HG03342 (cell line): ENCODE measurements around the gene GSTA4.

Source experiments
- ATAC-seq: cut with Tn5 transposase; IDR thresholded peaks from one replicate; pipeline ENCODE4 v1.9.1; 2021; ENCODE audit warnings: mild to moderate bottlenecking, moderate library complexity; ENCODE audit not compliant: unreplicated experiment

The GSTA4 gene, protein sequence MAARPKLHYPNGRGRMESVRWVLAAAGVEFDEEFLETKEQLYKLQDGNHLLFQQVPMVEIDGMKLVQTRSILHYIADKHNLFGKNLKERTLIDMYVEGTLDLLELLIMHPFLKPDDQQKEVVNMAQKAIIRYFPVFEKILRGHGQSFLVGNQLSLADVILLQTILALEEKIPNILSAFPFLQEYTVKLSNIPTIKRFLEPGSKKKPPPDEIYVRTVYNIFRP

DNA sequence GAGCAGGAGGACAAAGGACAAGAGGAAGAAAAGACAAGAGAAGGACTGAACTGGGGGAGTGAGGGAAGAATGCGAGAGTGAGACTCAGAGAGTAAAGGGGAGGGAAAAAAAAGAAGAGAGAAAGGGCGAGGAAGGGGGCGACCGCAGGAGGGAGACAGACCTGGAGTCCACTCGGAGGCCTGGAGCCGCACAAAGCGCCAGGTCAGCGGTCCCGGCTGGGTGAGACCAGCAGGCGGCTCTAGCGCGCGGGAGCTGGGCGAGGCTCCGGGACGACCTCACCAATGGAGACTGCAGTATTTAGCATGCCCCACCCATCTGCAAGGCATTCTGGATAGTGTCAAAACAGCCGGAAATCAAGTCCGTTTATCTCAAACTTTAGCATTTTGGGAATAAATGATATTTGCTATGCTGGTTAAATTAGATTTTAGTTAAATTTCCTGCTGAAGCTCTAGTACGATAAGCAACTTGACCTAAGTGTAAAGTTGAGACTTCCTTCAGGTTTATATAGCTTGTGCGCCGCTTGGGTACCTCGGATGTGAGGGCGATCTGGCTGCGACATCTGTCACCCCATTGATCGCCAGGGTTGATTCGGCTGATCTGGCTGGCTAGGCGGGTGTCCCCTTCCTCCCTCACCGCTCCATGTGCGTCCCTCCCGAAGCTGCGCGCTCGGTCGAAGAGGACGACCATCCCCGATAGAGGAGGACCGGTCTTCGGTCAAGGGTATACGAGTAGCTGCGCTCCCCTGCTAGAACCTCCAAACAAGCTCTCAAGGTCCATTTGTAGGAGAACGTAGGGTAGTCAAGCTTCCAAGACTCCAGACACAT, at the start of gene GSTA4:
GSTA4 (minus strand) TSS at position 196 of the 824 bp plus-strand sequence. CDS start 1,041 bp downstream, outside the sequence.
- ATAC-seq, result peak; percentile 95

DNA sequence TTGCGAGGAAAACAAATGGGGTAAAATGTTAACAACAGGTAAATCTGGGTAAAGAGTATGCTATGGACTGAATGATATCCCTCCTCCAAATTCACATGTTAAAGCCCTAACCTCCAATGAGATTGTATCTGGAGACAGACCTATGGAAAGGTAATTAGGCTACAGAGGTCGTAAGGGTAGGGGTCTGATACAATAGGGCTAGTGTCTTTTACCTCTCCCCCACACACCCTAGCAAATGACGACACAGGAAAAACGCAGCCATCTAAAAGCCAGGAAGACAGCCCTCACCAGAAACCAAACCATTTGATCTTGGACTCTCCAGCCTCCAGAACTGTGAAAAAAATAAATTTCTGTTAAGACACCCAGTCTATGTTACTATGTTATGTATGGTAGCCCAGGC, 49.5 kb upstream of the GSTA4 start:
- no peak for ATAC-seq

DNA sequence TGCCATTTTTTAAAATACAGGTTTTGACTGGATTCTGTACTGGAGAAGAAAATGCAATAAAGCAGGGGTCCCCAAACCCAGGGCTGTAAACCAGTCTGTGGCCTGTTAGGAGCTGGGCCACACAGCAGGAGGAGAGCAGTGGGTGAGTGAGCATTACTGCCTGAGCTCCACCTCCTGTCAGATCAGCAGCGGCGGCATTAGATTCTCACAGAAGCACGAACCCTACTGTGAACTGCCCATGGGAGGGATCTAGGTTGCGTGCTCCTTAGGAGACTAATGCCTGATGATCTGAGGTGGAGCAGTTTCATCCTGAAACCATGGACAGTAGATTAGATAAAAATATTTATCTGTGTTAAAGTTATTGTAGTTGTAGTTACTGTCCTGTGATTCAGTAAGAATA, 49.0 kb upstream of the GSTA4 start:
- ATAC-seq, result no peak

DNA sequence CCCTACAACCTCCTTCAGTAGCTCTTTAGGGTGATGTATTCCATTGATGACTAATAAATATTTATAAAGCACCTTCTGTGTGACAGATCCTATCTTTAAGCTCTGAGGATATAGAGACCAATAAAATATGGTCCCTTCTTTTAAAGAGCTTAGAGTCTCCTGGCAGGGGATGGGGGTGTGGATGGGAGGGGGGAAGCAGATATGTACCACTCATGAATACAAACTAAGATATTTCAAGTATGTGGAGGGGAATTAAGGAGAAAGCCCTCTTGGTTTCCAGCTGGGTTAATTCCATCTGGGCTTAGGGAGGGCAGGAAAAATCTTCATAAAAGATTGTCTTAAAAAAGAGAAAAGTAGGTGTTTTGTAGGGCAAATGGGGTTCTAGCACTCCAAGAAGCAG, 48.5 kb upstream of the GSTA4 start:
- ATAC-seq, result no peak

DNA sequence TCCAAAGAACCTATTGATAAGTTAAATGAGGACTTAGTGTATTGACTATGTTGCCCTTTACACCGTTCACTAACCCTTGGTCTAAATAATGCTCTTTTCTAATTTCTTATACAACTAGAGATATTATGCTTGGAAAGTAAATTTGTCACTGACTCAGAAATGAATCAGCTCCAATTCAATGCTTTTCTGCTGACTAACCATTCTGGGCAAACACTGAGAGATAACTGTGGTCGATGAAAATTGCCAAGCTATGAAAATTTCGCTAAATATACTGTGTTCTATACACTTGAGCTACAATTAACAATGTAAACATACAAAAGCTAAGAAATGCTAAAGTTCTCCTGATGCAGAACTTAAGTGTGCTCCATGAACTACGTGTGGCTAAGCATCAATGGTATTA, 47.0 kb upstream of the GSTA4 start:
- no peak for ATAC-seq

- no peak for ATAC-seq
Measured at GRCh38 chr6:53041356-53041755, 46.3 kb upstream of the GSTA4 start.

DNA sequence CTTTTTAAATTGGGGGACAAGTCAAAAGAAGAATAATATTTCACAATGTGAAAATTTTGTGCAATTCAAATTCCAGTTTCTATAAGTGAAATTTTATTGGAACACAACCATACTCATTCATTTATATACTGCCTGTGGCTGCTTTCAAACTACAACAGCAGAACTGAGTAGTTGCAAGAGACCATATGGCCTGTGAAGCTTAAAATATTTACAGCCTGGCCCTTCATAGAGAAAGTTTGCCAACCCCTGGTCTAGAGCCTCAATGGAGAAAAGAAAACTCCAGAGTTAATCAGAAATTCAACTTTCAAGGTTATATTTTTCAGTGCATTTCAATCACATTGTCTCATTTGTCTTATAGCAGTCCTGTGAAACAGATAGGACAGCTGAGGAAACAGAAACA, 43.5 kb upstream of the GSTA4 start:
- ATAC-seq, result no peak

DNA sequence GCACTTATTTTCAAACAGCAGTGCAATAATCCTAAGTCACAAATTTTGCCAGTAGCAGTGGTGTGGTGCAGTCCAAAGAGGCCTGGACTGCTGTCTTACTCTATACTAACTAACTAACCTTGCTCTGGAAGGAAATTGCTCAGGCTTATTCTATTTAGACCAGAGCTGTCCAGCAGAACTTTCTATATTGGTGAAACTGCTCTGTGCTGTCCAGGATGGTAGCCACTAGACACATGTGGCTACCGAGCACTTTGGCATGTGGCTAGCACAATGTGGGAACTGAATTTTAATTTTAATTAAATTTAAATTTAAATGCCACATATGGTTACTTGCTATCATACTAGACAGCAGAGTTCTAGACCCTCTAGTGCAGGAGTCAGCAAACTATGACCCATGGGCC, 43.1 kb upstream of the GSTA4 start:
- no peak for ATAC-seq

- no peak for ATAC-seq
Measured at GRCh38 chr6:53035549-53036213, 40.6 kb upstream of the GSTA4 start.

DNA sequence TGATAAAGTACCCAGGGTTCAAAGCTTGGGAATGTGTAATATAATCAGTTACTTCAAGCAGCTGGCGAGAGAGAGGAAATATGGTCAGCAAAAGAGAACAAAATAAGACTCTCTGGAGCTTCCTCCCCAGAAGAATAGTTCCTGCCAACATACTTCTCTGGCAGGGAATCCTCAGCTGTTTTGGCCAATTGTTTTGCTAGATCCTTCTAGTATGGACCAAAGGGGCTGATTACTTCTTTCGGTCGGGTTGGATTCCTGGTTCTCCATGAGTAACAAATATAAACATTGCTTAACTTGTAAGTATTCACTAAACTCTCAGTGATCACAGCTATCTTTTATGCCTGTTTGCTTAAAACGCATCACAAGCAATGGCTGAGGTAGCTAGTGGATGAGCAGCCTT, 38.7 kb upstream of the GSTA4 start:
- ATAC-seq, result no peak

GRCh38 chr6:53032849-53033248, 37.8 kb upstream of the GSTA4 start:
- ATAC-seq, result no peak

- no peak for ATAC-seq
Measured at GRCh38 chr6:53031281-53031680, 36.2 kb upstream of the GSTA4 start.

DNA sequence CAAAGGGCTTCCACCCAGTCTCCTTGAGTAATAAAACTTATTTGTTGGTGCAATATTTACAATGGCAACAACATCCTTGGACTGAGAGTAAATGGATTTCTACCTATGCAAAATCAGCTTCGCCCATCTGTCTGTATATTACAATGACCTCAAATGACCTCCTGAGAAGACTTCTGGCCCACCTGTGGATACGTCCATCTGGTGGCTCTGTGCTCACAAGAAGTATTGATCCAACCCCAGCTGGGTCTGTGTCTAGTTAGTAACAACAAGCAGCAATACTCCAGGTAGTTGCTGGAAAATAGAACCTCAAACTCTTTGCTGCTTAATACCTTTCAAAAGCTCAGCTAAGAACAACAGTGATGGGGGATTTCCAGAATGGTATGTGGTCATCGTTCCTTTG, 34.7 kb upstream of the GSTA4 start:
- ATAC-seq, result no peak

DNA sequence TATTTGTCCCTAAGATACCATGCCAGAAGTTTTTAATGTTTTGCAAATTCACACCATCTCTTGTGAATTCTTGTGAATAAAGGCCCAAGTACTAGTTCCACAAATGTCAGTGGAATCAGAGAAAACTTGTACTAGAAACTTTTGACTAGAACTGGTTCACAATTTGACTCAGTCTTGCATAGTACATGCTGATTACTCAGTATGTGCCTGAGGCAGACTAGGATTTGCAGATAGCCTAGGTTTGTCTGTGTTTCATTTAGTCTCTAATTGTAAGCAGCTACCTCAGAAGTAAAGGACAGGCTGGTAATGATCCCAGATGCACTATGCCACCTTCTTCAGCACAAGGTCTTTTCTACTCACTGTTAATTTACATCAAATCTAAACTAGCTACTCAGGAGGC, 34.2 kb upstream of the GSTA4 start:
- ATAC-seq, result no peak

DNA sequence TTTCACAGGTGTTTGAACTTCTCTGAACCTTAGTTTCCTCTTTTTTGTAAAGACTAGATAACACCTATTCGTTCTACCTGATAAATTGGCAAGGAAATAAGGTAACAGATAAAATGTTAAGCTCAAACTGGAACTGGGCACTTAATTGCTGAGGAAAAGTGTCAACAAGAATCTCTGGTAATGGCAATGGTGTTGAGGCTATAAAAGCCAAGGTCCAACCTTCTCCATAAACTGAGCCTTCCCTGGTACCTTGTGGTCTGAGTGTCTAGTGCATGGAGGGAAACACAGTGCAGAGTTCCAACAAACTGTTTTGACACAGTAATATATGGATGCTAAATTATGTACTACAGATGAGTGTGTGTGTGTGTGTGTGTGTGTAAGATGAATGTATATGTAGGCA, 33.4 kb upstream of the GSTA4 start:
- ATAC-seq, result no peak

- no peak for ATAC-seq
Measured at GRCh38 chr6:53027131-53027718, 32.1 kb upstream of the GSTA4 start.

DNA sequence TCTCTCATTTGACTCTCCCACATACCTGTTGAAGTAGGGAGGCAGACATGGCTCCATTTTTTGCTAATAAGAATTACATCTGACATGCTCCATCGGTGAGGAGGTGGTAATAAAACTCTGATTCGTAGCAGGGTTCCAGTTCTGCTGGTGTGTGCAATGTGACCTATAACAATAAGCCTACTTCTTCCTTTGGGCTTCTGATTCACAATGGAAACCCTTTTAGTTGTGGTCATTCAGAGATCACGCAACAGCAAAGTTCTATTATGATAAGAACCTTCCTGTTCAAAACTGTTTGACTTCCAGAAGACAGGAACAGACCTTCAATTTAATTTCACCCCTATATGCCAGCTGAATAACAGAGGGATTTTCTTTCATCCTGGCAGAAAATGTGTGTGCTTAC, 31.4 kb upstream of the GSTA4 start:
- no peak for ATAC-seq

DNA sequence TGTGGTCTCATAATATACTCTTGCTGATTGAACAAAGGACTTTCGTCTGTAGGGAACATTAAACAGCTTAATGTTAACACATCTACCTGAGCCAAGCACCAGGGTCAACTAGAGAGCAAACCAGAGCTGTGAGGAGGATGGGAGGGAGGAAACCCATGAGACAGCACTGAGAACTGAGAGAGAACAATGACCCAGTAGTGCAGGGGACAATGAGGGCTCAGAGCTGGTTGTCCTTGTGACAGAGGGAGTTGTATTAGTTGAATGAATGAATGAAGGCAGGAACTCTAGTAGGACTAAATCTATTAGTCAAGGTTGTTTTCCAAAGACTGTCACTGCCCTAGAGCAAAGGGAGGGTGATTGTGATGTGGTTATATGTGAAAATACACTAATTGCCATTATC, 28.2 kb upstream of the GSTA4 start:
- no peak for ATAC-seq

GRCh38 chr6:53020005-53020744, 25.1 kb upstream of the GSTA4 start:
- no peak for ATAC-seq

GRCh38 chr6:53018446-53018845, 23.4 kb upstream of the GSTA4 start:
- ATAC-seq, result no peak

GRCh38 chr6:53015486-53015885, 20.4 kb upstream of the GSTA4 start:
- no peak for ATAC-seq
